Uterus (tissue), 2 donors: ENCODE results near the gene TRIOBP.

Source experiments
- CTCF ChIP-seq, 4 experiments: fragments of 200-600 bp in 2 of 4; fragments of 450-650 bp in 2 of 4; sonication (generic) in 2 of 4; IDR thresholded peaks; one replicate each; pipeline ENCODE4 v1.5.1; 2016 to 2019; ENCODE audit warnings: antibody characterized with exemption in 4 of 4, mild to moderate bottlenecking in 2 of 4, moderate library complexity in 1 of 4
- POLR2A ChIP-seq, 2 donors: fragments of 450-650 bp; IDR thresholded peaks; one replicate each; pipeline ENCODE4 v1.6.1; 2016; ENCODE audit warnings: antibody characterized with exemption in 2 of 2, mild to moderate bottlenecking in 1 of 2, moderate library complexity in 1 of 2

- TF ChIP-seq CTCF (IDR thresholded peaks at IDR 0.05), result no peak
- TF ChIP-seq POLR2A (IDR thresholded peaks at IDR 0.05), result no peak
These were observed 72.2 kb downstream of the TRIOBP start for GRCh38 chr22:37769056-37769455.
